PC-9 (cell line): ENCODE data around the gene FAM149A.

Source experiments
- CTCF ChIP-seq: fragments of 200-600 bp; sonication (generic); conservative IDR thresholded peaks from 2 replicates; pipeline ENCODE4 v1.6.1; 2017; ENCODE audit warnings: mixed run types, antibody characterized with exemption, mild to moderate bottlenecking, moderate library complexity
- EZH2 ChIP-seq: fragments of 200-600 bp; sonication (generic); IDR thresholded peaks from 2 replicates; pipeline ENCODE4 v1.8.0; 2017; ENCODE audit warnings: antibody characterized with exemption, low read depth

- TF ChIP-seq CTCF (no peak), EZH2 (no peak)
Measured at GRCh38 chr4:186069729-186070128, 34.8 kb upstream of the FAM149A start.
